ENCODE data around the gene IL1R2. TPM values are rescaled to one million over a fixed set of nuclear protein-coding genes. Genes with fewer than 3 reads are reported as not detected.

IL1R2 gene
- total and polyA plus RNA-seq, 9 of the 15 experiments (the other 6 are each of a cell fraction or from before 2014, with no cell fraction given): 0.13 TPM; not detected in 8

GRCh38 chr2:102073168-102073724, 81.5 kb downstream of the IL1R2 start (continued):
- TF ChIP-seq ZNF445 (CRISPR knock-in tag; IDR thresholded peaks at IDR 0.05; ENCODE audit: low read depth) (no peak), CTBP1 (IDR thresholded peaks at IDR 0.05; ENCODE audit: borderline replicate concordance) (no peak), PREB (CRISPR knock-in tag; IDR thresholded peaks at IDR 0.05) (no peak), HDAC1 (IDR thresholded peaks at IDR 0.05) (peak in 1 of 2 experiments; percentile 48; a peak in 1 of 4 replicates), NFE2 (IDR thresholded peaks at IDR 0.05; ENCODE audit: low read depth) (no peak), ZNF507 (tag; conservative IDR thresholded peaks at IDR 0.05) (no peak), CLOCK (CRISPR knock-in tag; IDR thresholded peaks at IDR 0.05; ENCODE audit: borderline replicate concordance) (no peak), ADNP (tag; IDR thresholded peaks at IDR 0.05) (no peak), FOXM1 (IDR thresholded peaks at IDR 0.05; ENCODE audit: low read depth) (no peak), FOXM1 (CRISPR knock-in tag; IDR thresholded peaks at IDR 0.05; ENCODE audit: low read depth) (no peak), PBX2 (CRISPR knock-in tag; IDR thresholded peaks at IDR 0.05; ENCODE audit: low read depth) (no peak; the same call in 1 of the 2 replicates), PBX2 (tag; conservative IDR thresholded peaks at IDR 0.05; ENCODE audit: low read depth) (peak; percentile 86), SMAD4 (CRISPR knock-in tag; conservative IDR thresholded peaks at IDR 0.05) (no peak), LARP7 (IDR thresholded peaks at IDR 0.05) (no peak), ZFP1 (CRISPR knock-in tag; IDR thresholded peaks at IDR 0.05) (no peak), SMARCB1 (IDR thresholded peaks at IDR 0.05; ENCODE audit: insufficient read length, low read depth) (no peak), PKNOX1 (IDR thresholded peaks at IDR 0.05) (peak; percentile 97), ZNF830 (CRISPR knock-in tag; IDR thresholded peaks at IDR 0.05) (no peak), ILK (tag; IDR thresholded peaks at IDR 0.05; ENCODE audit: borderline replicate concordance, low read depth) (no peak), YBX1 (IDR thresholded peaks at IDR 0.05) (no peak)

Data from K562 (cell line).